HepG2 (cell line): ENCODE data around the gene TREX2. TPM values are rescaled to one million over a fixed set of nuclear protein-coding genes. Genes with fewer than 3 reads are reported as not detected.

ENCODE experiments used
- ATAC-seq: fragments of 200-7000 bp; cut with Tn5 transposase; 3 replicates; pipeline ENCODE4 v1.9.1; 2020; ENCODE audit warnings: mild to moderate bottlenecking, moderate library complexity
- BruUV-seq: library from RNA; stranded (reverse); fragments of 400-500 nt; replicated peaks from 2 replicates; lab custom pipeline; 2021; lab: Mats Ljungman, UMichigan
- CTCF ChIA-PET: fragments of 300-600 bp; formaldehyde crosslinking; extraction: SDS; loops from one replicate; lab custom pipeline; 2021; ENCODE audit warnings: low total read pairs, inconsistent platforms, low intra/inter-chr PET ratio; lab: Yijun Ruan, JAX
- POLR2A ChIA-PET: fragments of 350-600 bp; sonication (Branson Sonifier 250); formaldehyde crosslinking; loops from one replicate; lab custom pipeline; 2020; ENCODE audit warnings: antibody characterized with exemption, inconsistent platforms; lab: Yijun Ruan, JAX
- DNase-seq: peaks from one replicate; pipeline ENCODE4 v3.0.0-alpha.2; 2015; ENCODE audit warnings: low spot score
- FAIRE-seq: peaks from 3 replicates; lab custom pipeline; 2011; peaks lifted over from hg19 to GRCh38; lab: Jason Lieb, UNC
- H2AFZ ChIP-seq: one replicate; pipeline ENCODE4 v1.6.1; 2011; ENCODE audit warnings: low read length, inconsistent platforms
- H3K27ac ChIP-seq: fragments of 300-600 bp; 3 replicates; pipeline ENCODE4 v1.8.0; 2011; ENCODE audit warnings: mixed run types, mild to moderate bottlenecking, mixed read lengths, low read length, inconsistent platforms; ENCODE audit not compliant: insufficient read depth; ENCODE audit errors: extremely low read length
- H3K27me3 ChIP-seq, 2 experiments: fragments of 200-600 bp in 1 of 2; 2 replicates in 1 of 2; 3 replicates in 1 of 2; pipeline versions ENCODE4 v1.6.0 to v1.8.0; 2011; ENCODE audit warnings: low read length in 2 of 2, mild to moderate bottlenecking in 2 of 2, moderate library complexity in 2 of 2, inconsistent platforms in 1 of 2; ENCODE audit not compliant: insufficient read depth in 2 of 2, control insufficient read depth in 1 of 2
- H3K36me3 ChIP-seq, 2 experiments: fragments of 200-600 bp in 1 of 2; replicated peaks in 1 of 2; 2 replicates in 1 of 2; 3 replicates in 1 of 2; pipeline versions ENCODE4 v1.5.1 to v1.8.0; 2011; ENCODE audit warnings: low read length in 2 of 2, inconsistent platforms in 1 of 2; ENCODE audit not compliant: insufficient read depth in 2 of 2, control insufficient read depth in 1 of 2
- H3K4me1 ChIP-seq: 2 replicates; pipeline ENCODE4 v1.5.1; 2012; ENCODE audit warnings: low read length, inconsistent platforms; ENCODE audit not compliant: insufficient read depth
- H3K4me2 ChIP-seq: 2 replicates; pipeline ENCODE4 v1.6.0; 2011; ENCODE audit warnings: low read depth, low read length, inconsistent platforms
- H3K4me3 ChIP-seq, 3 experiments: fragments of 200-600 bp in 1 of 3; sonication (generic), shearing (Covaris generic) in 1 of 3; replicated peaks in 1 of 3; 2 replicates each; pipeline ENCODE4 v1.5.1; 2011 to 2016; ENCODE audit warnings: low read length in 3 of 3, inconsistent platforms in 2 of 3, low read depth in 2 of 3, mild to moderate bottlenecking in 2 of 3, control low read depth in 1 of 3, mixed read lengths in 1 of 3; ENCODE audit not compliant: insufficient read depth in 1 of 3
- H3K79me2 ChIP-seq: one replicate; pipeline ENCODE4 v1.6.1; 2011; ENCODE audit warnings: low read length, inconsistent platforms; ENCODE audit not compliant: insufficient read depth
- H3K9ac ChIP-seq: 2 replicates; pipeline ENCODE4 v1.6.0; 2011; ENCODE audit warnings: mild to moderate bottlenecking, low read depth, low read length, inconsistent platforms; ENCODE audit not compliant: insufficient read depth
- H3K9me3 ChIP-seq: 2 replicates; pipeline ENCODE4 v1.5.1; 2012; ENCODE audit warnings: mild to moderate bottlenecking, low read length
- H4K20me1 ChIP-seq: 2 replicates; pipeline ENCODE4 v1.6.0; 2011; ENCODE audit warnings: inconsistent platforms, mild to moderate bottlenecking, low read length, moderate library complexity; ENCODE audit not compliant: insufficient read depth
- BCL6 ChIP-seq: IDR thresholded peaks from 2 replicates; pipeline ENCODE4 v1.6.1; 2016; ENCODE audit warnings: missing genetic modification reagents, missing compliant biosample characterization
- CHD2 ChIP-seq: IDR thresholded peaks from 2 replicates; pipeline ENCODE4 v1.6.1; 2011; ENCODE audit warnings: low read depth, low read length, improper control_type of control experiment
- GATAD1 ChIP-seq: IDR thresholded peaks from 2 replicates; pipeline ENCODE4 v1.6.1; 2016; ENCODE audit warnings: missing genetic modification reagents, missing compliant biosample characterization
- KLF11 ChIP-seq: IDR thresholded peaks from 2 replicates; pipeline ENCODE4 v1.6.1; 2016; ENCODE audit warnings: missing compliant biosample characterization
- NFIB ChIP-seq: sonication (generic); formaldehyde crosslinking; IDR thresholded peaks from 2 replicates; pipeline ENCODE4 v1.9.0; 2021; ENCODE audit warnings: missing genetic modification reagents, mild to moderate bottlenecking, borderline replicate concordance
- NR3C1 ChIP-seq: sonication (generic); formaldehyde crosslinking; IDR thresholded peaks from 2 replicates; pipeline ENCODE4 v1.4.0; 2020; ENCODE audit warnings: missing genetic modification reagents
- PRDM4 ChIP-seq: sonication (generic); formaldehyde crosslinking; IDR thresholded peaks from 2 replicates; pipeline ENCODE4 v1.9.0; 2021; ENCODE audit warnings: missing genetic modification reagents, borderline replicate concordance
- STAG1 ChIP-seq: sonication (generic); formaldehyde crosslinking; IDR thresholded peaks from 2 replicates; pipeline ENCODE4 v1.4.0; 2020; ENCODE audit warnings: missing genetic modification reagents
- TARDBP ChIP-seq: sonication (generic); formaldehyde crosslinking; IDR thresholded peaks from 2 replicates; pipeline ENCODE4 v1.8.0; 2022; ENCODE audit warnings: mild to moderate bottlenecking, missing genetic modification reagents
- ZBTB37 ChIP-seq: sonication (generic); formaldehyde crosslinking; IDR thresholded peaks from 2 replicates; pipeline ENCODE4 v1.4.0; 2020; ENCODE audit warnings: mild to moderate bottlenecking, missing genetic modification reagents
- ZFY ChIP-seq: sonication (generic); formaldehyde crosslinking; IDR thresholded peaks from 2 replicates; pipeline ENCODE4 v1.4.0; 2020; ENCODE audit warnings: missing genetic modification reagents
- ZNF569 ChIP-seq: sonication (generic); formaldehyde crosslinking; IDR thresholded peaks from 2 replicates; pipeline ENCODE4 v1.5.0; 2020; ENCODE audit warnings: mild to moderate bottlenecking, missing genetic modification reagents, moderate library complexity, borderline replicate concordance
- ZSCAN25 ChIP-seq: sonication (generic); formaldehyde crosslinking; IDR thresholded peaks from 2 replicates; pipeline ENCODE4 v1.8.0; 2022; ENCODE audit warnings: mild to moderate bottlenecking, missing genetic modification reagents
- WGBS: methylation state at CpG from one replicate; pipeline ENCODE4 v1.1.6; 2017; ENCODE audit warnings: low lambda C conversion rate; 5-methylcytosine and 5-hydroxymethylcytosine counted together
- in situ Hi-C: cut with HindIII; loops from 2 replicates; pipeline ENCODE4 v1.10.0; 2017; ENCODE audit warnings: low pct_unique_long_range_greater_than_20kb; ENCODE audit not compliant: extremely low pct_ligation_motif_present
- intact Hi-C: fragments of 100-400 bp; cut with micrococcal nuclease; formaldehyde crosslinking; loops from one replicate; pipeline ENCODE4 v1.10.0; 2022; ENCODE audit not compliant: unreplicated experiment
- polyA plus RNA-seq, 8 experiments: library from polyadenylated mRNA; depleted of rRNA in 3 of 8; stranded (reverse) in 7 of 8; unstranded in 1 of 8; fragments of >200 nt; fragmentation: Illumina TruSeq in 4 of 8; extraction: Trizol in 4 of 8; gene quantifications; 2 replicates each; pipeline versions ENCODE4 v1.2.1 to v1.2.3, GENCODE V29; 2011 to 2016; ENCODE audit warnings: low read depth in 4 of 8, missing spikeins in 1 of 8, mixed read lengths in 1 of 8; ENCODE audit not compliant: insufficient read depth in 1 of 8
- total RNA-seq, 5 experiments: library from RNA; depleted of rRNA; stranded (reverse); fragments of >200 nt; fragmentation: Illumina TruSeq; extraction: Trizol; gene quantifications; 2 replicates each; pipeline ENCODE4 v1.2.3, GENCODE V29; 2016; ENCODE audit warnings: low read depth in 1 of 5

Gene TREX2
- total and polyA plus RNA-seq, 2 of the 13 experiments (the other 11 are each of a cell fraction or from before 2014, with no cell fraction given), result 0.13 to 0.18 TPM

- TF ChIP-seq PRDM4 (CRISPR knock-in tag), result no peak
- no peak for TF ChIP-seq KLF11 (CRISPR knock-in tag)
- TF ChIP-seq ZBTB37, result no peak
Observed at GRCh38 chrX:153457136-153457825, 11.4 kb upstream of the TREX2 start (continued).

GRCh38 chrX:153456704-153457103 is 10.8 kb upstream of the TREX2 start:
- intact Hi-C loops, result no loop called here
- no peaks in the 10 kb centered on the region for H3K9me3 ChIP-seq
- ATAC-seq, result no peak
- no peak overlapping the region for H3K27ac ChIP-seq
- H4K20me1 ChIP-seq, result no peaks in the 10 kb centered on the region
- H3K4me1 ChIP-seq, result no peaks in the 10 kb centered on the region
- WGBS, result 100% methylated on average over 1 of the region's 9 CpGs
- TF ChIP-seq STAG1 (no peak), ZNF569 (no peak), ZSCAN25 (no peak), NFIB (CRISPR knock-in tag) (no peak), NR3C1 (CRISPR knock-in tag) (no peak), ZFY (CRISPR knock-in tag) (no peak), CHD2 (no peak), GATAD1 (CRISPR knock-in tag) (no peak), BCL6 (CRISPR knock-in tag) (no peak), TARDBP (CRISPR knock-in tag) (no peak)
- TF ChIP-seq, all 625 proteins: peak for 0
- no peak for FAIRE-seq
- Histone ChIP-seq H3K79me2 (no peaks in the 10 kb centered on the region), H3K27me3 (no peaks in the 10 kb centered on the region), H3K4me2 (no peak overlapping the region), H3K9ac (no peak overlapping the region), H2AFZ (no peak overlapping the region), H3K4me3 (no peak overlapping the region), H3K36me3 (peaks cover 0 to 1% of the 10 kb centered on the region in 2 experiments; a peak in 1 of 5 replicates)
- no TSS peak for BruUV-seq
- in situ Hi-C loops, result loop anchor here (10.0 kb wide), 1 partner anchor 48 kb away; no protein-coding TSS in a partner anchor
- ChIA-PET CTCF (no interaction called here), POLR2A (no interaction called here)
- no peak for DNase-seq
